Measurements from ENCODE around the gene CREB3. TPM values are rescaled to one million over a fixed set of nuclear protein-coding genes. Genes with fewer than 3 reads are reported as not detected.

CREB3 gene
- total RNA-seq, 1 donor from 2014 or later: 39.9 TPM

GRCh38 chr9:35702696-35703095 is 29.8 kb upstream of the CREB3 start:
- no peak for DNase-seq (ENCODE audit: low read depth in 2 of 2)

- no peak for DNase-seq (ENCODE audit: low read depth in 2 of 2)
These were observed 28.4 kb upstream of the CREB3 start for GRCh38 chr9:35703906-35704672.

- DNase-seq (ENCODE audit: low read depth in 2 of 2): no peak
These were observed 27.1 kb upstream of the CREB3 start for GRCh38 chr9:35705372-35705771.

GRCh38 chr9:35705836-35706430 is 26.5 kb upstream of the CREB3 start:
- DNase-seq (ENCODE audit: low read depth in 2 of 2): no peak

- DNase-seq (ENCODE audit: low read depth in 2 of 2): no peak
These were observed 25.5 kb upstream of the CREB3 start for GRCh38 chr9:35706951-35707350.

- no peak for DNase-seq (ENCODE audit: low read depth in 2 of 2)
These were observed 24.3 kb upstream of the CREB3 start for GRCh38 chr9:35708146-35708545.

GRCh38 chr9:35710818-35711500 is 21.5 kb upstream of the CREB3 start:
- no peak for DNase-seq (ENCODE audit: low read depth in 2 of 2)

GRCh38 chr9:35711501-35712428 is 20.7 kb upstream of the CREB3 start:
- no peak for DNase-seq (ENCODE audit: low read depth in 2 of 2)

- DNase-seq (ENCODE audit: low read depth in 2 of 2): no peak
These were observed 19.6 kb upstream of the CREB3 start for GRCh38 chr9:35712762-35713400.

GRCh38 chr9:35713578-35713977 is 18.9 kb upstream of the CREB3 start:
- DNase-seq (ENCODE audit: low read depth in 2 of 2): no peak

- DNase-seq (ENCODE audit: low read depth in 2 of 2): no peak
These were observed 18.3 kb upstream of the CREB3 start for GRCh38 chr9:35714123-35714522.

GRCh38 chr9:35714579-35715252 is 17.8 kb upstream of the CREB3 start:
- DNase-seq (ENCODE audit: low read depth in 2 of 2): no peak

GRCh38 chr9:35716230-35716629 is 16.2 kb upstream of the CREB3 start:
- DNase-seq (ENCODE audit: low read depth in 2 of 2): no peak

- DNase-seq (ENCODE audit: low read depth in 2 of 2): no peak
These were observed 15.2 kb upstream of the CREB3 start for GRCh38 chr9:35717132-35717870.

GRCh38 chr9:35718721-35719511 is 13.6 kb upstream of the CREB3 start:
- no peak for DNase-seq (ENCODE audit: low read depth in 2 of 2)

GRCh38 chr9:35719546-35719945 is 12.9 kb upstream of the CREB3 start:
- DNase-seq (ENCODE audit: low read depth in 2 of 2): no peak

- no peak for DNase-seq (ENCODE audit: low read depth in 2 of 2)
These were observed 9.0 kb upstream of the CREB3 start for GRCh38 chr9:35723426-35723825.

- no peak for DNase-seq (ENCODE audit: low read depth in 2 of 2)
These were observed 8.6 kb upstream of the CREB3 start for GRCh38 chr9:35723908-35724307.

GRCh38 chr9:35725362-35725761 is 7.1 kb upstream of the CREB3 start:
- no peak for DNase-seq (ENCODE audit: low read depth in 2 of 2)
